Activated CD4-positive, CD25-positive, alpha-beta regulatory T cell treated with anti-CD3 and anti-CD28 coated beads, Interleukin-2, amount 50 U/mL, for 16 hours (primary cell): ENCODE data around the gene SLC35E2B.
A peak's percentile ranks its signal among the peaks of the same experiment; 100 is the strongest.
"Not testable (repeated sequence)": the region's sequence is repeated elsewhere in the genome, so short reads cannot be mapped to it uniquely, and the experiment has no call there.

Experiments used
- DNase-seq: peaks from one replicate; pipeline ENCODE4 v3.0.0-alpha.2; 2020; ENCODE audit warnings: low read depth, low spot score

Gene SLC35E2B

GRCh38 chr1:1675218-1675617 is 17.4 kb downstream of the SLC35E2B start:
- DNase-seq = not testable (repeated sequence)

GRCh38 chr1:1674806-1675205 is 17.8 kb downstream of the SLC35E2B start:
- DNase-seq = not testable (repeated sequence)

DNA sequence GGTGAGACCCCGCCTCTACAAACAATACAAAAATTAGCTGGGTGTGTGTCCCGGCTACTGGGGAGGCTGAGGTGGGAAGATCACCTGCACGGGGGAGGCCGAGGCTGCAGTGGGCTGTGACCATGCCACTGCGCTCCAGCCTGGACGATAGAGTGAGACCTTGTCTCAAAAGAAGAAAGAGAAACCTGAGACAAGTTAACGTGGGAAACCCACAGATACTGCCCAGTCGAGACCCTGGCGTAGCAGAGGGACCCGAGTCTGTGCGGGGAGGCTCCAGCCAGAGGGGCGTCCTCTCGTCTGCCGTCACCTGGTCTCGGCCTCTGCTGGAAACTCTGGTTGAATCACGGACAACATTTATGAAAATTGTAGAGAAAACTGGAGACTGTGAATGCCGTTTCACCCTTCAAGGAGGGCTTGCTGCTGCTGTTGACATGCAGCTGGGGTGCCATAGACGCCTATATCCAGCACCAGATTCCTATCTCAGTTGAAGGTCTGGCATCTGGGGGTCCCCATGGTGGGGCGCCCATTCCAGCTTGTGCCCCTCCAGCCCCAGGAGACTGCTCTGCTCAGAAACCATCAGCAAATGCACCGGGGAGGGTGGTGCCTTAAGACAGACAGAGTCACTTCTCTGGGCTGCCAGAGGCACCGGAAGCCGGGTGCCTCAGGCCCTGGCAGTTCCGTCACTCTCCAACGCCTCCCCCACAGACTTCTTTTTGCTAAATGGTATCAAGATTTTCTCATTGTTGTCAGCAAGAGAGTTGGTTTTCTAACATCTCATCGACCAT is 20.2 kb downstream of the SLC35E2B start:
- no peak for DNase-seq

DNA sequence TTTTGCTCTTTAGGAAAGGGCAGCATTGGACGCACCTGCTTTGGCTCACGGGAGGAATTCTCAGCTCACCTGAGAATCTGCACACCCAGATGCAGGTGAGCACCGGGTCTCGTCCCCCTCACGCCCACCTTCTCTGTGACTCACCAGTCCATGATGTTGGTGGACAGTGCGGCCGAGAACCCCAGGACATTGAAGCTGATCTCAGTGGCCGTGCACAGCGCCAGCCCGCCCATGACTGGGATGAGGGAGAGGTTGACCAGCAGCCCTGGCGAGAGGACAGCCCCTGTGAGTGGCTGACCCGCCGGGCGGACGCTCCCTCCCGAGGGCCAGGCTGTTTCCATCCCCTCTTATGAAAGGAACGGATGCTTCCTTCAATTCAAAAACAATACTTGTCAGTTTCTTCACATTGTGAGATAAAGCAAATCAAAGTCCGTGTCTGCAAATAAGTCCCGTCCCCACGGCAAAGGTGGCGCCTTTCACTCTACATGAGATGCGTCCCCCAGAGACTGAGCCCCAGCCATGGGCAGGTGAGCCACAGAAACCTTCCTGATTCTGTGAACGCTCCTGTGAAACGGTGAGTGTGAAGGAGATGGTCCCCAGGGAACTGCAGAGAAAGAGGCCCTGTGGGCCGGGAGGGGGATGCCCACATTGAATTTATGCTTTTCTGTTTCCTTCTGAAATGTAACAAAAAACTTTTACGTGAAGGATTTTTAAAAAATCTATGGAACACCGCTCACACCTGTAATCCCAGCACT is 21.1 kb downstream of the SLC35E2B start:
- no peak for DNase-seq

DNA sequence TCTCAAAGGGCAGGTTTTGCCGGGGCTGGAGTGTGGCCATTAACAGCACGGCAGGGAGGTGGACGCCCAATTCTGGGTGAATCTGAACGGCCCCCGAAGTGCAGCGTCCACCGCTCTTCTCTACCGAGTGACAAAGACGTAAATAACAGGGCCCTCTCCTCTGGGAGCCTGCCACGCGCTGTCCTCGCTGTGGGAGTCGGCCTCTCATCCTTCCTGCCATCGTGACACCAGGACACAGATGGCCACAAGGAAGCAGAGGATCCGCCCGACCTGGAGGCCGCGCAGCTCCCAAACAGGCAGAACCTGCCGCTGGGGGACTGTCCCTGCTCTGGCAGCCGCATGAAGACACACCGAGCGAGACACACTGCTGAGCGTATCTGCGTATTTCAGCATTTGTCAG is 21.7 kb downstream of the SLC35E2B start:
- DNase-seq = no peak

DNA sequence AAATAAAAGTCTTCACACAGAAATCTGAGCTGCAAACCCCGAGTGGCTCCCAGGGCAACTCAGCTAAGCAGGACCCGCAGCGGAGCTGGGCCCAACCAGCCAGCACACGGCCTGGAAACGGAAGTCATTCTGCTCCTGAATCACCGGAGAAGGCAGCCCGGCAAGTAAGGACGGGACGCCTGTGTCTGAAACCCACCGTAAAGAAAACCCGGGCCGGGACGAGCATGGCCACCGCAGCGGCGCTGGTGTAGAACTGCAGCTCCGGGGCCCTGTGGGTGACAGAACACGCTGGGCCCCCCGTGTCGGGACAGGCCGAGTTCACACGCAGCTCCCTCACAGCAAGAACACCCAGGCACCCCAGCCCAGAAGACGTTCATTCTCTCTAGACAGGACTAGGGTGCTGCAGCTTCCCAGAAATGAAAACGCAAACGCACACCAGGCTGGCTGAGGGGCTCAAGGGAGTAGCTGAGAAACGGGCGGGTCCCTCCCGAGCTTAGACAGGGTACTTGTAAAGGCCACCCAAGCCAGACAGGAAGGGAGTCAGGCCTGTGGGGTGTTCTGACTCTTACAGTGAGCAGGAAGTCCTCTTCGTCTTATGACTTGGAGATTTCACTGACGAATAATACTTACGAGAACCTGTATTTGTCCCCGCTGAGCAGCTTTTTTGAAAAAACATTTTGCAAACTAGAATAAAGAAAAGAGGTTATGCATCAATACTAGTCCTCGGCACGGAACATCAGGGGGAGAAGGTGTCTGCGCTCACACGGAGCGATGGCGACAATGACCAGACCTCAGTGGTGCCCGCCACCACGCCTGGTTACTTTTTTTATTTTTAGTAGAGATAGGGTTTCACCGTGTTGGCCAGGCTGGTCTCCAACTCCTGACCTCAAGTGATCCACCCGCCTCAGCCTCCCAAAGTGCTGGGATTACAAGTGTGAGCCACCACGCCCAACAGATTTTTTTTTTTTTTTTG is 22.8 kb downstream of the SLC35E2B start:
- DNase-seq = no peak

GRCh38 chr1:1666526-1666925 is 26.1 kb downstream of the SLC35E2B start:
- DNase-seq = no peak

DNA sequence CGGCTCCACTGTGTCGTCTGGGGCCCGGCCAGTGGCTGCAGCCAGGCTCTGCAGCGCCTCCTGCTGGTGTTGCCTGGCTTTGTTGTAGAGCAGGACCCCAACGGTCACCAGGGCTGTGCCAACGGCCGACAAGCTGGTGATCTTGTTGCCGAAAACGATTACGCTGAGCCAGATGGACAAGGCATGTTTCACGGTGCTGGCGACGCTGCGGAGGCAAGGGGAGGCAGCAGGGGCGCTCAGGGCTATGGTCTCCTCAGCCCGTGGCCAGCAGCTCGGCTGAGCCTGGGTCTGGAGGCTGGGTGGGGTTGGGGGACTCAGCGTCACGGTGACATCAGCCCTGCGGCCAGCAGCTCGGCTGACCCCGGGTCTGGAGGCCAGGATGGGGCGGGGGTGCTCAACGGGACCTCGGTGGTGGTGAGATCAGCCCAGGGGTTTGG is 26.8 kb downstream of the SLC35E2B start:
- DNase-seq = no peak

DNA sequence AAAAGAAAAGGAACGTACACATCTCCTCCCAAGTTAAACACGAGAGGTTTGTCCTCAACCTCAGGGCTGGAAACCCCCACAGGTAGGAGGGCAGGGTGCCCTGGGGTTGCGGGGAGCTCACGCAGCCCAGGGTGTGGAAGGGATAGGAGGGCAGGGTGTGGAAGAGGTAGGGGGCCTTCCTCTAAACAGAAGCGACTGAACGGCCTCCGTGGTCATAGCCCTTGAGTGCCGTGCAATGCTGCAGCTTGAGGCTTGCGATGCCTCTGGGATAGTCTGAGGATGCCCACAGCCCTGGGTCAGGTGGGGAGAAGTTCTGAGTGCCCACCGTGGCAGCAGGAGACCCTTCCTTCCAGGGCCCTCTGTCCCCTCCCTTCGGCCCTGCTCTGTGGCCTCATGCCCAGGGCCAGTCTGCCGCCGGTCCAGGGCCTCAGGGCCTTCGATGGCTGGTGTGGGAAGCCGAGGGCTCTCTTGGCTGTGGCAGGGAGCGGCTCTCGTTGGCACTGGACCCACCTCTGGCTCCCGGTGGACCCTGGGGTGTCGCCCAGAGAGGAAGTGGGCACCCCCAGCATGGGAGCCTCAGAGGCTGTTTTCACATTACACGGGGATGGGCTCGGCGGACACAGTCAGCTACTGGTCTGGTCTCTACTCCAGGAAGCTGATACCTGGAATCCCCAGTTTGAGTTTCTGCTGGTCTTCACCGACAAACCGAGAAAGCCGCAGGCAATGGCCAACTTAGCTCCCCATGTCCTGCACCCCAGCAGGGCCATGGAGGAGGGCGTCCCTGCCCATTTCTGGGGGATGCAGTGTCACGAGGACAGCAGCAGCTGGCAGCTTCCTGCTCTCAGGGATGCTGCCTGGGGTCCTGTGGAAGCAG is 27.4 kb downstream of the SLC35E2B start:
- no peak for DNase-seq

DNA sequence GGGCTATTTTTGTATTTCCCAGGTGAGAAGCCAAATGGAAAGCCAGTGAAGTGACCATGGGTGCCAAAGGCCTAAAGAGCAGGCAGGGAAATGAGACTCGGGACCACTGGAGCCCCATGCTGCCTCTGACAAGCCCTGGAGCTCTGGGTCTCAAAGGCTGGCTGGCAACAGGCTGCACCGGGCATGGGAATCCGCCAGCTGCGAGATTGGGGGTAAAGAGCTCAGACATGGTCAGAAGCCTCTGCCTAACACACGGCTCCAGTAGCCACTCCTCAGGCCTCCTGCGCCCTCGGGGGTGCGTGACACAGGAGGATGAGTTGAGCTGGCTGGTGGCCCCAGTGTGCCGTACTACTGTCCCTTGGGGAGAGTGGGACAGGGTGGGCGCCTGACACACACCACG is 28.3 kb downstream of the SLC35E2B start:
- DNase-seq = not testable (repeated sequence)

DNA sequence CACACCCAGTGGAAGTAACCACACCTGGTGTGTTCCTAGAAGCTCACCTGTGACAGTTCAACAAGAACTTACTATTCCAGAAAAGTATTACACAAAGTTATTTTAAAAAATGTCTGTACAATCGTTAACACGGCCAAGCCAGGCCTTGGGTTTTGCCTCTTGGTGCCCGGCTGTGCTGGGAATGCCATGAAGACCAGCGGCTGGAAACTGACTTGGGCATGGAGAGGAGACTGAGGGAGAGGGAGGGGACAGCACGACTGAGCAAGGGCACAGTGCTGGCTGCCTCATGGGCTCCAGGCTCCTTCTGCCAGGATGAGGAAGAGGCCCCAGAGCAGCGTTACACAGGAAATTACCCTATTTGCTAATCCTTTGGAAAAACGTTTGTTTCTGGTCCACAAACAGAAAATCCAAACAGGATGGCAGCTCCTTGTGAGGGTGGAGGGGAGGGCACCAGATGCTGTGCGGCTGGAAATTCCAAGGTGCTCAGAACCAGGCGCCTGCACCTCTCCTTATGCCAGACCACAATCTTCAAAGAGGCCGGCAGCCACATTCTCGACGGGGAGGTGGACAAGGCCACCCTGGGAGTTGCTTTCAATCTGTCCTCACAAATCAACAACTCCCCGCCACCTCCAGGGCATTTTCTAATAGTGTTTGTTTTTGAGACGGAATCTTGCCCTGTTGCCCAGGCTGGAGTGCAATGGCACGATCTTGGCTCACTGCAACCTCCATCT is 29.6 kb downstream of the SLC35E2B start:
- not testable (repeated sequence) for DNase-seq

DNA sequence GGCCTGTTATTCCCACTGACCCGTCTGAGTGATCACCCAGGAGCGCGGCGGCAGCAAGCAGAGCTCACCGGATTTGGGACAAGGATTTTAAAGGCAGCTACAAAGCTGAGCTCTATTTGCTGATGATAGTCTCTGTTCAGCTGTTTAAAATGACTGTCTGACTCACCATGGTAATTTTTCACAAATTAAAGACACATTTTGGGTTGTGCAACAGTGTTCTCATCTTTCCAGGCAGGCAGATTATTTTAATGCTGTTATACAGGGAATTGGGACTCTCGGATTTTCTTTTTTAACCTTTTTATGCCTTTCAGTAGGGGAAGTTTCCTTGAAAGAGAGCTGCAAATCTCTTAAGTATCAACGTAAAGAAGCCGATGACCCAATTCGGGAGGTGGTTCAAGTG is 30.2 kb downstream of the SLC35E2B start:
- not testable (repeated sequence) for DNase-seq

DNA sequence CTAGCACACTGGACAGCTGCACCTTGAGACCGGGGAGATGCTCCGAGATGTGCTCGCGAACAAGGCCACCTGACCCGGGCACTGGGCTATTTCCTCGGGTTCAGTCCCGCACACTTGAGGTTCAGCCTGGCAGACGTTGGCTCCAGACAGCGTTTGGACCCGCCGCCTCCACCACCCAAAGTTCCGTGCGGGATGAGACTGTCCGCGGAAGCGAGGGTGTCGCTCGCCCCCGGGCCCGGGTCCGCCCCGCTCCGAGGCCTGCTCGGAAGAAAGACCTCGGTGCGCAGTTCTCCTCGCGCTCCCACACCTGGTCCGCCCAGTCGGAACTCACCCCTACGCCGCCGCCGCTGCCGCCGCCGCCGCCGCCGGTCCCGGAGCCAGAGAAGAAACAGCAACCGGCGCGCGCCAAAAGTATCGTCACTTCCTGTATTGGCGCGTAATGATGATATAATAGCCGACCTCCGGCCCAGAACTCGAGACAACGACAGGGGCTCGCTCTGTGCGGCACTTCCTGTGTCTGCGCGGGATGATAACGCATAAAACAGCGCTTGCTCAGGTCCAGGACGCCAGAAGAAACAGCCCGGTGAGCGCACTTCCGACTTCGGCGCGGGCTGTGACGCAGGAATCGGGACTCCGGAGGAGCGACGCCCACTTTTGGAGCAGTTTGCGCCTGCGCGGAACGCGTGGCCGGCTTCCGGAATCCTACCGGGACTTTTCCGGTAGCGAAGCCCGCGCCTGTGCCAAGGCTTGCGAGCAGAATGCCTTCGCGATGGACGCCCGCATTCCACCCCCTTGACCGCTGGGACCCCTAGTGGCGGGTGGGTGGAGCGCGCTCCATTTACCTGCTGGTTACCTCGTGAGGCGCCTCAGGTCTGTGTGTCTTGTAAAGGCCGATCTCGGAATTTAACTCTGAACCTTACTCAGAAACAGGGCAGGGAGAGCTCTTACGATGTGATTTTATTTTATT is 33.7 kb downstream of the SLC35E2B start, which contains the start of gene CDK11B:
CDK11B (minus strand) TSS at position 422 of the 967 bp plus-strand sequence. CDS start 1,519 bp downstream, outside the sequence.
- DNase-seq = peak; percentile 100

DNA sequence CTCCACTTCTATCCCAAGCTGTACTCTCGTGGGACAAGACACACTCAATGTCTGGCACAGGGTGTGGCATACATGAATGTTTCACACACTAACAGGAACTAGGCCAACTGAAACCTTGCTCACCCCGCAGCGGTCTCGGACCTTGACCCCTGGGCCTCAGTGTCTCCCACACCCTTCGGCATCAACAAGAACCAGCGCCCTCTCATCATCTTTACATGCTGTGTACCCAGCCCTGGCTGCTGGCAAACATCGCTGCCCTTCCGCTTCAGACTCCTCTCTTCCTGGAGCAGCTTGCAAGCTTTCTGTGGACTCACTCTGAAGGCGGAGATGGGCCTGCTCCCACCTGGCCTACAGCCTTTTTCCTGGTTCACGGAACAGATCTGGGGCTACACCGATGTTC is 44.3 kb downstream of the SLC35E2B start:
- not testable (repeated sequence) for DNase-seq

DNA sequence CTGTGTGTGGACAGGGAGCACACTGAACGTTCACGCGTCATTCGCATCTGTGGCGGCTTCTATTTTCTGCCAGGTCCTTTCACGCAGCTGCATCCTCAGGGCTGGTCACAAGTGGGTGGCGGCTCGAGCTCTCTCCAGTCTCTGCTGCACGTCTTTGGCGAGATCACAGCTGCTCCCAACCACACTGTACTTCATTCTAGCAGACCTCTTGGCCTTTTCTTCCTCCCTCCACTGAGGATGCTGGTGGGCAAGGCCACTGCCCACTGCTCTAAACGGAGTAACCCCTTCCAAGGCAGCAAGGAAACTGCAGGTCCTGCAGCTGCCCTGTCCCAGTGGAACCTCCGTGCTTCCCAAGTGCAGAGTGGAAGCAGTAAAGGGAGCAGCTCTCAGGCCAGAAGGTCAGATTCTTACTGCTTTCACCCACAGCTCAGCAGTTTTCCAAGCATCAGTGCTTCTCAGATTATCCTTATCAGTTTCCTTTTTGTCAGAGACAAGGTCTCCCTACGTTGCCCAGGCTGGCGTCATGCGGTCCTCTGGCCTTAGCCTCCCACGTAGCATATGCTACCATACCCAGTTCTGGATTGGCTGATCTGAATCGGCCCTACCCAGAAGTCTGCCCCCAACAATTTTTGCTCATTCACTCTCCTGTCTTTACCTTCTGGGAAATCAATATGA is 44.9 kb downstream of the SLC35E2B start:
- not testable (repeated sequence) for DNase-seq

GRCh38 chr1:1646326-1646725 is 46.3 kb downstream of the SLC35E2B start:
- not testable (repeated sequence) for DNase-seq

DNA sequence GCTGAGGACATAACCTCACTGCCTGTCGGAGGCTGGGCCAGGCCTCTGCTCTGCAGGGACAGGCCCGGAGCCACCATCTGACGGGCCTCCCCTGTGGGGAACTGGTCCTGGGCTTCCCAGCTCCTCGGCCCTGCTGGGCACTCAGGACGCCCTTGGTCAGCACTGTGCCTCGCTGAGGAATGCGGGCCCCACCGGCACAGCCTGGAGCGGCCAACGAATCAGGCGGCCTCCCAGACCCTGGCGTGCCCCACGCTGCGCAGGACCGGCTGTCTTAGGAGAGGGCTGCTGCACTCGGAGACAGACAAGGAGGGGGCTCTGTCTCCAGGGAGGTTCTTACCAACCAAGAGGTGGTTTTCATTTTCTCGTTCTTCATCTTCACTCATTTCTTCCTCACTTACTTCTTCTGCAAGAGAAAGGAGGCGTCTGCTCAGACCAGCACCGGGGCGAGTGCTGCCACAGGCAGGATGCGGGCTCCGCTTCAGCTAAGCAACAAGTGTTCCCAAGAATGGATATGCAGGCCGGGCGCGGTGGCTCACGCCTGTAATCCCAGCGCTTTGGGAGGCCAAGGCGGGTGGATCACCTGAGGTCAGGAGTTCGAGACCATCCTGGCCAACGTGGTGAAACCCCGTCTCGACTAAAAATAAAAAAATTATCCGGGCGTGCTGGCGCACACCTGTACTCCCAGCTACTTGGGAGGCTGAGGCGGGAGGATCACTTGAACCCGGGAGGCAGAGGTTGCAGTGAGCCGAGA is 51.7 kb downstream of the SLC35E2B start:
- not testable (repeated sequence) for DNase-seq
